Loucy (cell line): Measurements from ENCODE around the gene LILRB2.

Experiments
- CTCF ChIP-seq: fragments of 200-600 bp; sonication (generic); conservative IDR thresholded peaks from 2 replicates; pipeline ENCODE4 v1.5.1; 2014; ENCODE audit warnings: mild to moderate bottlenecking, antibody characterized with exemption, low read length
- EZH2phosphoT487 ChIP-seq: fragments of 200-600 bp; IDR thresholded peaks from 2 replicates; pipeline ENCODE4 v1.6.1; 2018; ENCODE audit warnings: antibody characterized with exemption, mild to moderate bottlenecking, moderate library complexity, borderline replicate concordance

- no peak for TF ChIP-seq CTCF
- TF ChIP-seq EZH2phosphoT487: no peak
Observed at GRCh38 chr19:54268936-54269335, 12.0 kb downstream of the LILRB2 start.
